ENCODE measurements around the gene TLE1. TPM values are rescaled to one million over a fixed set of nuclear protein-coding genes. Genes with fewer than 3 reads are reported as not detected.
"Not testable (repeated sequence)": the region's sequence is repeated elsewhere in the genome, so short reads cannot be mapped to it uniquely, and the experiment has no call there.

TLE1 gene
- total RNA-seq, 1 experiment from 2014 or later = 22.0 TPM

DNA sequence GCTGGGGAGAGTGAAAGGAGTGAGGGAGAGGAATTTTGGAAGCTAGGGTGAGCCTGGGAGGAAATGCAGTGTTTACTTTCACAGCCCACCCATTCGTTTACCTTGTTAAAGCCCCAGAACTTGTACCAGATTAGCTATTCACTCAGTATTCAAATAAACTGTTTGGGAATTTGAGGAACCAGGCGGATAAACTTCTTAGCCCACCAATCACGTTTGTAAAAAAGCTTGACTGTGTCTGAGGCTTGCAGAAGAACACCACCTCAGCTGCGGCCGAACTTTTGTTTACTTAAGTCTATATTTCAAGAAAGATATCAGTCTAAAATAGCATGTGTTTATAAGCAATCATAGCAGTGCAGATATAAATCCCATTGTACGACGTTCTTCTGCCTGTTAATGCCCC, 5.2 kb upstream of the TLE1 start:
- Histone ChIP-seq H3K9me3 (replicated peaks) (no peaks in the 10 kb centered on the region), H3K36me3 (no peaks in the 10 kb centered on the region), H3K4me3 (0 out of 2 replicates have a peak overlapping the region, but pooled peaks have one; percentile 0), H3K4me1 (replicated peaks) (peaks cover 27% of the 10 kb centered on the region), H3K27ac (peak overlapping the region; percentile 51), H3K27me3 (replicated peaks) (no peaks in the 10 kb centered on the region)
- DNase-seq (ENCODE audit: low read depth in 1 of 2, low spot score in 2 of 2) = peak; percentile 61 to 82

DNA sequence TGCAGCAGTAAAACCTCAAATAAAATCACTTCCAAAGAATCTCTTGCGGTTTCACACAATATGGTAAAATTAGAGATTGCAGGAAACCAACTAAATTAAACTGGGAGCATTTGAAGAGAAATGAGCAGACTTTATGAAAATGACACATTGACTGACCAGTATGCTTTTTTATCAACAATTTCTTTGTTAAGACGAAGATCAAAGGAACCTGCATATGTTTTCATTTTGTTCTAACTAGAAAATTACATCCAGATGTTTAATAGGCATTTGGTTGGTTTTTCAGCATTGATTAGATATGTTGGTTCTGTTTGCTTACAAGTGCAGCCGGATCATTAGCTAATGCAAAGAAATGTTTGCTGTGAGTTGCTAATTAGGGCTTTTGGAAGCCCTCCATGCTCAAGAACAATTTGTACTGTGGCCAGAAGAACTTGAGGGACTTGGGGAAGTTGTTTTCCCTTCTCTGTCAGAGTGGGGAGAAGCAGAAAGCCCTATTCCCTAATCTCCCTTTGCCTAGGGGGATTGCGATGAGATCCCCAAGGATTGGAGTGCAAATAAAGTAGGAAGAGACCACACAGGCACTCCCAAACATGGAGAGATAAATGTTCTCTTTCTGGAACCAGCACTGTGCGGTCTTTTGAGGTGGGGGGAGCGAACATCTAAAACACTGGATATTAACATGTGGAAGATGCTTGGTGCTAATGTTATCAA, 4.5 kb upstream of the TLE1 start:
- peak in 1 of 2 experiments; percentile 57 for DNase-seq (ENCODE audit: low read depth in 1 of 2, low spot score in 2 of 2)
- no peaks in the 10 kb centered on the region for H3K36me3 ChIP-seq
- H3K27ac ChIP-seq = peak overlapping the region; percentile 51
- no peaks in the 10 kb centered on the region for H3K9me3 ChIP-seq (replicated peaks)
- H3K4me3 ChIP-seq = 0 out of 2 replicates have a peak overlapping the region, but pooled peaks have one; percentile 0
- H3K4me1 ChIP-seq (replicated peaks) = peaks cover 27% of the 10 kb centered on the region
- no peaks in the 10 kb centered on the region for H3K27me3 ChIP-seq (replicated peaks)

DNA sequence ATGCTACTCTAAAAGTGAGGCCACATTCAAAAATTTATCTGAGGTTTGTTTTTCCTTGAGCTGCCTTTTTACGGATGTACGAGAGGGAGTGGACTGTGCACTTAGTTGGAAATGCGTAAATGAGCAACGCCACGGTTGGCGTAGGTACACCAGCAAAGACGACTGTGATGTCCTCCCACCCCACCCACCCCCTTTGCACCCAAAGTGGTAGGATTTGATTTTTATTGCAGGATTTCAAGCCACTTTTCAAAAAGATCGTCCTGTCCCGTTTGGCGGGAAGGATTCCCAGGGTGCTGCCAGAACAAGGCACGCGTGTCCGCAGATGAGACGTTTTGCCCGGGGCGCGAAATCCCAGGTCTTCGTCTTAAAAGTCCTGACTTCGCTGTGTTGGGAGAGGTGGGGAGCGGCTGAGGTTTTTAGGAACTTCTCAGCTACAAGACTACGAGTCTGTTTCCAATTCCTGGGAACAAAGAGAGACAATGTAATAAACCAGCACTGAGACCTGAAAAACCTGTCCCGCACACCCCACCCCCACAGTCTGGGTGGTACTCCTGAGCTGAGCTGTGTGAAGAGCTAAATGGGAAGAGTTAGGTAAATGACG, 1.0 kb upstream of the TLE1 start:
- H3K36me3 ChIP-seq = peaks cover 5% of the 10 kb centered on the region; the same call in 1 of the 2 replicates
- H3K27me3 ChIP-seq (replicated peaks) = no peaks in the 10 kb centered on the region
- H3K4me1 ChIP-seq (replicated peaks) = peaks cover 41% of the 10 kb centered on the region
- DNase-seq (ENCODE audit: low read depth in 1 of 2, low spot score in 2 of 2) = peak in 1 of 2 experiments; percentile 9
- H3K4me3 ChIP-seq = peak overlapping the region; percentile 62
- peak overlapping the region; percentile 33 for H3K27ac ChIP-seq
- H3K9me3 ChIP-seq (replicated peaks) = no peaks in the 10 kb centered on the region

DNA sequence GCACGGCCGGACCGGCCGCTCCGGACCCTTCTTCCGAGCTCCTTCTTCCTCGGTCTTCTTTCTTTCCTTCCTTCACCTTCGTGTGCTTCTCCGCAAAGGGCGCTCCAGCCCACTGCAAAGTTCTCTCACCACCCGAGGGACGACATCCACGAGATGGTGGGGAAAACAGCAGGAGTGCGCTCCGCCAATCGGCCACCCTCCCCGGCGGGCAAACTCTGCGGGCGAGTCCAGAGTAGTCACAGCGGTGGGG, 329 bp downstream of the TLE1 start:
- H3K27ac ChIP-seq = peak overlapping the region; percentile 61
- peak in 1 of 2 experiments; percentile 82 for DNase-seq (ENCODE audit: low read depth in 1 of 2, low spot score in 2 of 2)
- H3K4me1 ChIP-seq (replicated peaks) = peaks cover 29% of the 10 kb centered on the region
- H3K4me3 ChIP-seq = peak overlapping the region; percentile 62
- H3K9me3 ChIP-seq (replicated peaks); H3K27me3 ChIP-seq (replicated peaks): not testable (repeated sequence)
- H3K36me3 ChIP-seq = peaks cover 15% of the 10 kb centered on the region

DNA sequence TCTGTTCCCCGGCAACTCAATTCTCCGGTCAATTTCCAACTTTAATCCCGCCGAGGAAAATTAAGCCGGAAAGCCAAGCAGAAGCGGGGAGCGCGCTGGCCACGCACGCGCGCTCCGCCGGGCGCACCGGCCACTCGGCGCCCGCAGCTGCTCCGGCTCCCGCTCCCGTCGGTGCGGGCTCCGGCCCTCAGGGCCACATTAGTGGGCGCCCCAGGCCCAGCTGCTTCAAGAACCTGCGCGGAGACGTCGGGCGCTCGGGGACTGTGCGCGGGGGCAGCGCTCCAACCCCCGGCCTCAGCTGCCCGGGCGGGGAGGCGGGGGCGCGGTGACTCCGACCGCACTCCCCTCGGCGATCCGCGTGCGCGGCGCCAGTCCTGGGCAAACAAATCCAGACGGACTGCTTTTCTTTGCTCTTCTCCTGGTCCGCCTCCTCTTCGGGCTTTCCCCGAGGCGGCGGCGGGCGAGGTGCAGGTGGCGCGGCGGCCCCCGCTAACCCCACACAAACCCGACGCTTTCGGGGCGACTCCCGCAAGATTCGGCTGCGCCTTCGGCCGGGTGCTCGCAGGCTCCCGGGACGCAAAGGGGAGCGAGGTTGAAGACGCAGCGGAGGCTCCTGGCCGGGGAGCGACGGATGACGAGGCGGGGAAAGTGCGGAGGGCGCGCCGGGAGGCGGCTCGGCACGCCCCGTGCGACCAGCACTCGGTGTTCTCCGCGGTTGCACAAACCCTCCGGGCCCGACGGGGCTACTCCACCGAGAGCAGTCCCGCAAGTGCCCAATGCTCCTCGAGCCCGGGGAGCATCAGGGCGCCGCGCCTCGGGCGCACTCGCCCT, 870 bp downstream of the TLE1 start:
- peak in 1 of 2 experiments; percentile 51 for DNase-seq (ENCODE audit: low read depth in 1 of 2, low spot score in 2 of 2)
- not testable (repeated sequence) for H3K9me3 ChIP-seq (replicated peaks); H3K27me3 ChIP-seq (replicated peaks)
- Histone ChIP-seq H3K4me3 (peak overlapping the region; percentile 62), H3K4me1 (replicated peaks) (peaks cover 23% of the 10 kb centered on the region), H3K36me3 (peaks cover 18% of the 10 kb centered on the region), H3K27ac (peak overlapping the region; percentile 61)

DNA sequence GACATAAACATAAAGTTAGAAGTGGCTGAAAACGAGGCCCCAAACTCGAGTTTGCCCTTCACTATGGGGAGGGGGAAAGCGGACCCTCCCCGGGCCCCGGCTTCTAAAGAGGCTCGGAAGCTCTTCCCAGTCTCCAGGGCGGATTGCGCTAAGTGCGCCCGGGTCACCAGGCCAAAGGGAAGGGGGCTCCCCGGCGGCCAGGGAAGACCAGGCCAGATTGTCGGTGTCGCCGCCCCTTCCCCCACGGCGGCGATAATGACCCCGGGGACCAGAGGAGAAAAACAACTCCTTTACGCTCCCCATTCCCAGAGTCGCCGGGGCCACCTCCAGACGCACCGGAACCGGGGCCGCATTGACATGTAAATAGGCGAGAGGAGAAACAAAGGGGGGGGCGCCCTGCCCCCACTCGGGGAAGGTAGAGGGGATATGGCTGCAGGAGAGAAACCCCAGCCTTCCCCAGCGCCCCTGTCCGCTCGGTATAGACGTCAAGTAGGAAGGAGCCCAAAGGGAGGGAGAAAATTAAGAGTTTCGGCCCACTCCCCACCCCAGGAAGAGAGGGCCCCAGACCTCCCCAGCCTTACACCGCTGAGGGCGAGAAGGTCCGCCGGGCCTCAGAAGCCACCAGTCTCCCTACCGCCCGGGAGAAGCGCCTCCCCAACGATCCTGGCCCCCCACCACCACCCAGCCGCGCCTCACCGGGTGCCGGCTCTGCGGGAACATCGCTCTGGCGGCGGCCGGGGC, 1.7 kb downstream of the TLE1 start:
- Histone ChIP-seq H3K36me3 (peaks cover 22% of the 10 kb centered on the region), H3K27ac (peak overlapping the region; percentile 21), H3K9me3 (replicated peaks) (no peaks in the 10 kb centered on the region), H3K4me3 (peak overlapping the region; percentile 62), H3K27me3 (replicated peaks) (no peaks in the 10 kb centered on the region), H3K4me1 (replicated peaks) (peaks cover 19% of the 10 kb centered on the region)
- DNase-seq (ENCODE audit: low read depth in 1 of 2, low spot score in 2 of 2) = peak; percentile 47 to 58

DNA sequence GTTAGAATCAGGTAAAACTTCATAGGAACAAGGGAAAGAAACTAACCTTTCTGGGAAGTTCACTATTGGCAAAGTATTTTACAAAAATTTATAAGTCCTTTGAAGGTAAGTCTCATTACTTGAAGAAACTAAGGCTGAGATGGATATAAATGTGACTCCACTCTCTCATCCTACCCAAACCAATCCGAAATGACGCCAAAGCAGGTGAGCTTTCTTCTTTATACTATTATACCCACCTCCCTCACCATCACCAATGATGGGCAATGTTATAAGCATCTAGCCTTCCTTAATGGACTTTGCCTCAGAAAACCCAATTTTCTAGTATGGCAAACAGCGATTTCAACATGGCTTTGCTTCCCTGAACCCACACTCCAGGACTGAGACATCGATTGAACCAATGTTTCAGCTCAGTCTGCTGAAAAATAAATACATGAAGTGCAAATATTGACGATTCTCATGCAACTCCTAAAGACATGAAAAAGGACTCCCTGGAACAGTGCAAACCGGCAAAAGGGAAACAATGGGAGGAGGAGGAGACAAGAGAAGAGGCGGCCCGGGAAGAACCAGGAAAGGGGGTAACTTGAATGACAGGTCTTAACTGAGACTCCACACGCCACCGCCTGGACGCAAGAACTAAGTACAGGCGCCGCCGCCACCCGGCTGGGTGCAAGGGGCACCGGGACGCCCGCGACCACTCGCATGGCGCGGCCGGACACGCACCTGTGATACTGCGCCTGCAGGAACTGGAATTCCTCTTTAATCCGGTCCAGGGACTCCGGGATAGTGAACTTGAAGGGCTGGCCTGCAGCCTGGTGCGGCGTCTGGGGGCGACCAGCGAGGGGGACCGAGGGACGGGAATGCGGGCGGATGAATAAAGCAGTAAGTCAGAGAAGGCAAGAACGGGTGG, 2.5 kb downstream of the TLE1 start:
- peak; percentile 79 to 84 for DNase-seq (ENCODE audit: low read depth in 1 of 2, low spot score in 2 of 2)
- H3K27me3 ChIP-seq (replicated peaks) = no peaks in the 10 kb centered on the region
- H3K4me1 ChIP-seq (replicated peaks) = peaks cover 19% of the 10 kb centered on the region
- H3K4me3 ChIP-seq = peak overlapping the region; percentile 62
- H3K9me3 ChIP-seq (replicated peaks) = no peaks in the 10 kb centered on the region
- peak overlapping the region; percentile 21 for H3K27ac ChIP-seq
- peaks cover 26% of the 10 kb centered on the region for H3K36me3 ChIP-seq

DNA sequence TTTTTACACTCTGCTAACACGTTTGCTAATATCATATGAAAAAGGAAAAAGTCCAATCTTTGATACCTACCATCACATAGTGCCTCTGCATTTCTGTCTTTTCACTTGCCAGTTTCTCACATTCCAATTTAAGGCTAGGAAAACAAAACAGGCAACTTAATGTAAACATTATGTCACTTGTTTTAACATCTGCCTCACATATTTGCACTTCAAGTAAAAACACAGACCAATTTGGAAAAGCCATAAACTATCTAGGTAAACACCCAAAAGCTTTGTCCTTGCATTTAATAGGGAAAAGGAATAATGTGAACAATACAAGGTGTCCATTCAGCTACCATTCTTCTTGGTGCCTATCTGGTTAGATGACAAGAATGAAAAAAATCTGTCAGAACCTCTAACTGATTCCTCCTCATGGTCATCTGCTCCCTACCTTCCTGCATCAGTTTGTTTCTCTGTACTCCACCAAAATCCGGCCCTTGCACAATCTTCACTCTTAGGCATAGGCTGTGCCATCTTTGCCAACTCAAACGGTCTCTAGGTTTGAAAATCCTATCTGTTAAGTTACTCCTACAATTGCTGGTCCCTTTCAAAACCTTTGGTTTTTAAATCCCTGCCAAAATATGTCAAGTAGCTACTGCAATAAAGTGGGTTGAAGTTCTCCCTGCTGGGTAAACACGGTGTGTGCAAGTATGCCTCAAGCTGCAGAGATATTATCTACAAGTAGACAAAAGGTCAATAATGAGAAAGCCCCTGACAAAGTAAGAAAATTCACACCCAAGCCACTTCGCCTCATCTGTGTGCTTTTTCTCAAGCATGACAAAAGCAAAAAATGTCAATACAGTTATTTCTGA, 3.4 kb downstream of the TLE1 start:
- DNase-seq (ENCODE audit: low read depth in 1 of 2, low spot score in 2 of 2) = peak in 1 of 2 experiments; percentile 38
- H3K4me1 ChIP-seq (replicated peaks) = peaks cover 19% of the 10 kb centered on the region
- H3K9me3 ChIP-seq (replicated peaks) = no peaks in the 10 kb centered on the region
- H3K27me3 ChIP-seq (replicated peaks) = no peaks in the 10 kb centered on the region
- H3K27ac ChIP-seq = no peak overlapping the region
- no peak overlapping the region for H3K4me3 ChIP-seq
- peaks cover 26% of the 10 kb centered on the region for H3K36me3 ChIP-seq

DNA sequence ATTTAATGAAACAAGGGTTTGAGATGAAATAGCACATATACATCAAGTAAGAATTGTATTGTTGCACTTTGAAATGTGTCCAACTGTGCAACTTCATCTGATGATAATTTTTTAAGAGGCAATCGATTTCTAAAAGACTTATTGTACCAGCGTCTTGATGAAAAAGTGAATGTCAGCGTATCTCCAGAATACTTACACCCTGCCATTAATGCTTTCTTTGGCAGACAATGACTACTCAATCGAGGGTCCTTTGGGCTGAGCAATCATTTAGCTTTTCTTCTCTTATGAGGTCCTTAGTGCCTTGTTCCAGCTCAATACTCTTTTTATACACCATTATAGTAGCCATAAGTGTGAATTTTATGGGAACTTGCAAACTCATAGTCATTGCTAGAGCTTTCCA, 4.7 kb downstream of the TLE1 start:
- no peak overlapping the region for H3K4me3 ChIP-seq
- no peaks in the 10 kb centered on the region for H3K9me3 ChIP-seq (replicated peaks)
- no peak for DNase-seq (ENCODE audit: low read depth in 1 of 2, low spot score in 2 of 2)
- H3K4me1 ChIP-seq (replicated peaks) = peaks cover 13% of the 10 kb centered on the region
- H3K36me3 ChIP-seq = peaks cover 26% of the 10 kb centered on the region
- no peak overlapping the region for H3K27ac ChIP-seq
- no peaks in the 10 kb centered on the region for H3K27me3 ChIP-seq (replicated peaks)

DNA sequence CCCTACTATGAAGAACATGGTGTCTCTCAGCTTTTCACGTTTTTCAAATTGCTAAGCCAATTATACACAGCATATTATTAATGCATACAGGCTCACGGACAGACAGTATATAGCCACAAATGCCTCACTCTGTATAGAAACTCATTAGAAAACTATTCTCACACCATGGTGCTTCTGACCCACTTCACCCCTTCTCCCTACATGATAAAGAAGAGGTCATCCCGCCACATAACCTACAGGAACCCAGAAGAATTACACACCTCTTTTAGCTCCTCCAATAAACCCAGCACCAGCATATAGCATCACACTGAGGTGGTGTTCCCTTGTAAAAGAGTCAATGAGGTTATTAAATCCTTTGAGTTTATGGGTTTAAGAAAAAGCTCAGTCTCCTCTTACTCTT, 5.6 kb downstream of the TLE1 start:
- DNase-seq (ENCODE audit: low read depth in 1 of 2, low spot score in 2 of 2) = no peak
- no peaks in the 10 kb centered on the region for H3K9me3 ChIP-seq (replicated peaks)
- H3K27ac ChIP-seq = no peak overlapping the region
- no peaks in the 10 kb centered on the region for H3K27me3 ChIP-seq (replicated peaks)
- peaks cover 13% of the 10 kb centered on the region for H3K4me1 ChIP-seq (replicated peaks)
- H3K4me3 ChIP-seq = no peak overlapping the region
- H3K36me3 ChIP-seq = peaks cover 26% of the 10 kb centered on the region

DNA sequence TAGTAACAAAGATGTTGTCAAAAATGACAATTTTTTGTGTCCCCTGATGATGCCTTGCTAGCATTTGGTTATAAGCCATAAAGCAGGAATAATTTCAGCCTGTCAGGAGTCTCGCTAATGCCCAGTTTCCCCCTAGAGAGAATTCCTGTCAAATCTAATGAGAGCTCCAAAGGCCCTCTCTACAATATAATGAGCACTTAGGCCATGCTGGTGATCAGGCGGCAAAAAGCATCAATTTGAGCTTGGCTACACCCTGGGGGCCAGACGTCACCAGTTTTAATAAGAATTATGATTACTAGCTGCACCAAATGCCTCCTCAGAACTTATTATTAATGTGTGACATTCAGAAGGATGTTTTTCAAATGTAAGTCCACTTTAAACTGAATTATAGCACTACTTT, 6.1 kb downstream of the TLE1 start:
- Histone ChIP-seq H3K27me3 (replicated peaks) (no peaks in the 10 kb centered on the region), H3K36me3 (peaks cover 26% of the 10 kb centered on the region), H3K4me1 (replicated peaks) (peaks cover 13% of the 10 kb centered on the region), H3K27ac (no peak overlapping the region), H3K4me3 (no peak overlapping the region), H3K9me3 (replicated peaks) (no peaks in the 10 kb centered on the region)
- DNase-seq (ENCODE audit: low read depth in 1 of 2, low spot score in 2 of 2) = no peak

DNA sequence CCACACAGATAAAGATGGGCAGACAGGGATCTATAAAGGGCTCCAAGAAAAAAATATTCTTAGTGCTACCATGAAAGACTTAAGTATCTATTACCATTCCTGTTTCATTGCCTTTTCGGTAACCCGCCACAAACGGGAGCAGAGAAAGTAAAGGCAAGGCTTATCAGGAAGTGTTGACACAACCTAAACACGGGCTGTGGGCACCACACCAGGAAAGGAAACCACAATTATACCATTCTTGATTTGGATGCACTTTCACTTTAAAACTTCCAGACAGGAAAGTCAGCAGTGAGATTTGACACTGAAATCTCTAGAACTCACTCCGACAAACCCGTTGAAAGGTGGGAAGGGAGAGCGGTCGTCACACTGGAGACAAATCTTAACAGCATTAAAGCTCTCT, 6.5 kb downstream of the TLE1 start:
- Histone ChIP-seq H3K9me3 (replicated peaks) (no peaks in the 10 kb centered on the region), H3K27me3 (replicated peaks) (no peaks in the 10 kb centered on the region), H3K27ac (no peak overlapping the region), H3K36me3 (peaks cover 26% of the 10 kb centered on the region), H3K4me1 (replicated peaks) (peaks cover 13% of the 10 kb centered on the region), H3K4me3 (no peak overlapping the region)
- no peak for DNase-seq (ENCODE audit: low read depth in 1 of 2, low spot score in 2 of 2)

All from SJSA1 (cell line).